Tibial artery (tissue), 4 donors: Measurements from ENCODE around the gene PCNT.
"Not testable (repeated sequence)": the region's sequence is repeated elsewhere in the genome, so short reads cannot be mapped to it uniquely, and the experiment has no call there.

Experiments used
- DNase-seq, 2 donors: peaks; one replicate each; pipeline ENCODE4 v3.0.0-alpha.2; 2019
- H3K27ac ChIP-seq, 2 donors: fragments of 200-600 bp; sonication (generic) in 1 of 2; 1 replicate in 1 of 2; 2 replicates in 1 of 2; pipeline ENCODE4 v1.5.1; 2018 to 2019; ENCODE audit warnings: mild to moderate bottlenecking in 1 of 2
- H3K27me3 ChIP-seq, 2 donors: fragments of 200-600 bp; sonication (generic) in 1 of 2; one replicate each; pipeline versions ENCODE4 v1.5.1 to v1.6.0; 2016 to 2019
- H3K36me3 ChIP-seq, 3 donors: fragments of 200-600 bp; sonication (generic) in 2 of 3; one replicate each; pipeline ENCODE4 v1.5.1; 2016 to 2019; ENCODE audit warnings: mild to moderate bottlenecking in 2 of 3
- H3K4me1 ChIP-seq, 4 donors: fragments of 200-600 bp; sonication (generic) in 2 of 4; 1 replicate in 3 of 4; 2 replicates in 1 of 4; pipeline ENCODE4 v1.5.1; 2016 to 2019
- H3K4me3 ChIP-seq, 2 donors: fragments of 200-600 bp; sonication (generic) in 1 of 2; 1 replicate in 1 of 2; 2 replicates in 1 of 2; pipeline ENCODE4 v1.5.1; 2018 to 2019; ENCODE audit warnings: mild to moderate bottlenecking in 2 of 2
- H3K9me3 ChIP-seq, 3 donors: fragments of 200-600 bp; sonication (generic) in 1 of 3; one replicate each; pipeline ENCODE4 v1.5.1; 2016 to 2019
- intact Hi-C: fragments of 100-400 bp; cut with DNase I; formaldehyde crosslinking; loops from one replicate; pipeline ENCODE4 v1.15.0; 2023; ENCODE audit warnings: low total_unique reads
- TF ChIP-seq, protein P1 (sequence below), 2 experiments: fragments of 200-600 bp in 1 of 2; fragments of 450-650 bp in 1 of 2; IDR thresholded peaks; one replicate each; pipeline ENCODE4 v1.5.1; 2017 to 2019; ENCODE audit warnings: antibody characterized with exemption in 2 of 2, mild to moderate bottlenecking in 1 of 2, moderate library complexity in 1 of 2

Gene PCNT

DNA sequence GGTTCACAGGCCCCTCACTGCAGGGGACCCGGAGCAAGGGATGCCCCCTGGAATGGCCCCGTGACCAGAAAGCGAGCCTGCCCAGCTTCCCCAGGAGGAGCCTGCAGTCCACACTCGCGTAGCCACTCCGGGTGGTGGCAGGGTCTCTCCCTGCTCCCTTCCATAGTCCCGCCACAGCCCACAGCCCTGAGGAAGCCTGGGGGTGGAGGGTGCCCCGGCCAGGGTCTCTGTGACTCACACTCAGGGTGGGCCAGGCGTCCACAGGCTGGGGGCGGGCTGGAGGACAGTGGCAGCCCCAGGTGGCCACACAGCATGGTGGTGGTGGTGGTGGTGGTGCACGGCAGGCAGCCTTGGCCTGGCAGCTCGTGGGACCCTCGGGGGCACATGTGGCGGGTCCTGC, 22.2 kb upstream of the PCNT start:
- TF ChIP-seq, protein P1, sequence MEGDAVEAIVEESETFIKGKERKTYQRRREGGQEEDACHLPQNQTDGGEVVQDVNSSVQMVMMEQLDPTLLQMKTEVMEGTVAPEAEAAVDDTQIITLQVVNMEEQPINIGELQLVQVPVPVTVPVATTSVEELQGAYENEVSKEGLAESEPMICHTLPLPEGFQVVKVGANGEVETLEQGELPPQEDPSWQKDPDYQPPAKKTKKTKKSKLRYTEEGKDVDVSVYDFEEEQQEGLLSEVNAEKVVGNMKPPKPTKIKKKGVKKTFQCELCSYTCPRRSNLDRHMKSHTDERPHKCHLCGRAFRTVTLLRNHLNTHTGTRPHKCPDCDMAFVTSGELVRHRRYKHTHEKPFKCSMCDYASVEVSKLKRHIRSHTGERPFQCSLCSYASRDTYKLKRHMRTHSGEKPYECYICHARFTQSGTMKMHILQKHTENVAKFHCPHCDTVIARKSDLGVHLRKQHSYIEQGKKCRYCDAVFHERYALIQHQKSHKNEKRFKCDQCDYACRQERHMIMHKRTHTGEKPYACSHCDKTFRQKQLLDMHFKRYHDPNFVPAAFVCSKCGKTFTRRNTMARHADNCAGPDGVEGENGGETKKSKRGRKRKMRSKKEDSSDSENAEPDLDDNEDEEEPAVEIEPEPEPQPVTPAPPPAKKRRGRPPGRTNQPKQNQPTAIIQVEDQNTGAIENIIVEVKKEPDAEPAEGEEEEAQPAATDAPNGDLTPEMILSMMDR (IDR thresholded peaks at IDR 0.05): no peak
- Histone ChIP-seq H3K4me3 (no peak overlapping the region), H3K4me1 (peaks cover 0 to 12% (median 11%) of the 10 kb centered on the region in 4 donors), H3K36me3 (peaks cover 0 to 26% (median 0%) of the 10 kb centered on the region in 3 donors), H3K27ac (no peak overlapping the region), H3K27me3 (peaks cover 0 to 10% of the 10 kb centered on the region in 2 donors), H3K9me3 (no peaks in the 10 kb centered on the region)
- no peak for DNase-seq
- intact Hi-C loops: no loop called here

DNA sequence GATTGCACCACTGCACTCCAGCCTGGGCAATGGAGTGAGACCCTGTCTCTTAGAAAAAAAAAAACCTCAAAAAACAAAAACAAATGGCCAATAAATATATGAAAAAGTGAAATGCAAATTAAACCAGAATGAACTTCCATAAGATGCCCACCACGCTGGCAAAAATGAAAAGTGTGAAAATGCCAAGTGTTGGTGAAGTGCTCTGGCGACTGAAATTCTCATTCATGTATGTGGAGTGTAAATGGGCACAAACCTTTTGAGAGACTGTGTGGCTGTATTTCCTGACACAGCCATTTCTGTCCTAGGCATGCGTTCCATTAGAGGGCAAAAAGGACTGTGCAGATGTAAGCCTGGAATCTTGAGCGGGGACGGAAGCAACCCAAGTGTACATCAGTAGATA, 19.5 kb upstream of the PCNT start:
- H3K4me3 ChIP-seq: no peak overlapping the region
- no peak for DNase-seq
- intact Hi-C loops: no loop called here
- H3K27me3 ChIP-seq: no peaks in the 10 kb centered on the region
- no peaks in the 10 kb centered on the region for H3K9me3 ChIP-seq
- TF ChIP-seq, protein P1 (IDR thresholded peaks at IDR 0.05): no peak
- peaks cover 0 to 35% (median 0%) of the 10 kb centered on the region in 3 donors for H3K36me3 ChIP-seq
- H3K27ac ChIP-seq: no peak overlapping the region
- no peaks in the 10 kb centered on the region for H3K4me1 ChIP-seq

DNA sequence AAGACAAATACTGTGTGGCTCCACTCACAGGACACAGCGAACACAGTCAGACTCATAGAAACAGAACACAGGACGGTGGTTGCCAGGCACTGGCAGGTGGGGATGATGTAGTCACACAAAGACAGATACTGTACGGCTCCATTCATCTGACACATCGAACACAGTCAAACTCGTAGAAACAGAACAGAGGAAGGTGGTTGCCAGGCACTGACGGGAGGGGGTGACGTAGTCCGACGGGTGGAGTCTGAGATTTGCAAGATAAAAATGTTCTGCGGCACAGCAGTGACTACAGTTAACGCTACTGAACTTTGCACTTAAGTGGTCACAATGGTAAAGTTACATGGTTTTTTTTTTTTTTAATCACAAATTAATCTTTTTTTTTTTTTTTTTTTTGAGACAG, 19.0 kb upstream of the PCNT start:
- TF ChIP-seq, protein P1 (IDR thresholded peaks at IDR 0.05): no peak
- no peak for DNase-seq
- H3K27me3 ChIP-seq: no peaks in the 10 kb centered on the region
- intact Hi-C loops: no loop called here
- no peaks in the 10 kb centered on the region for H3K9me3 ChIP-seq
- H3K27ac ChIP-seq: no peak overlapping the region
- peaks cover 0 to 31% (median 0%) of the 10 kb centered on the region in 3 donors for H3K36me3 ChIP-seq
- no peak overlapping the region for H3K4me3 ChIP-seq
- no peaks in the 10 kb centered on the region for H3K4me1 ChIP-seq

DNA sequence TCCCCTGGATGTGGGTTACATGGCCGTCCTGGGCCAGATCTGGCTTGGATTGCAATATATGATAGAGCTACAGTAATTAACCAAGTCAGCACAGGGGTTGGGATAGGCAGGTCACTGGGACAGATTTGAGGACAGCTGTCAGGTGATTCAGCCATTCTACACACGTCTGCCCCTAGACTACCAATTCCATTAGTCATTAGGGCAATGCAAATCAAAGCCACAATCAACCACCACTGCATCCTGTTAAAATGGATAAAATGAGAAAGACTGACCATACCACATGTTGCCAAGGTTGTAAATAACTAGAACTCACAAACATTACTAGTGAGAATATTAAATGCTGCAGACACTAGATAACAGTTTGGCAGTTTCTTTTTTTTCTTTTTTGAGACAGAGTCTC, 16.3 kb upstream of the PCNT start:
- Histone ChIP-seq H3K36me3 (peaks cover 0 to 16% (median 0%) of the 10 kb centered on the region in 3 donors), H3K27ac (no peak overlapping the region), H3K4me3 (no peak overlapping the region), H3K27me3 (no peaks in the 10 kb centered on the region), H3K9me3 (no peaks in the 10 kb centered on the region), H3K4me1 (no peaks in the 10 kb centered on the region)
- intact Hi-C loops: no loop called here
- no peak for DNase-seq
- TF ChIP-seq, protein P1 (IDR thresholded peaks at IDR 0.05): no peak

DNA sequence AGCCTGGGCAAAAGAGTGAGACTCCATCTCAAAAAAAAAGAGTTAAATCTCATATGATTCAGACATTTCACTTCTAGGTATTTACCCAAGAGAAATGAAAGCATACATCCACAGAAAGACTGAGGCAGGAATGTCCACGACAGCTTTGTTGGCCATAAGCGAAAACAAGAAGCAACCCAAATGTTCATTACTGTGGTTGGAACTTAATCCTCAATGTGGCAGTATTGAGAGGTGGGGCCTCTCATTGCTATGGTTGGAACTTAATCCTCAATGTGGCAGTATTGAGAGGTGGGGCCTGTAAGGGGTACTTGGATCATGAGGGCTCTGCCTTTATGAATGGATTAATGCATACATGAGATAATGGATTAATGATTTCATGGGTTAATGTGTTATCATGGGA, 15.5 kb upstream of the PCNT start:
- TF ChIP-seq, protein P1 (IDR thresholded peaks at IDR 0.05): no peak
- Histone ChIP-seq H3K4me3 (no peak overlapping the region), H3K27me3 (no peaks in the 10 kb centered on the region), H3K9me3 (no peaks in the 10 kb centered on the region), H3K36me3 (peaks cover 0 to 16% (median 0%) of the 10 kb centered on the region in 3 donors), H3K4me1 (no peaks in the 10 kb centered on the region), H3K27ac (no peak overlapping the region)
- DNase-seq: no peak
- intact Hi-C loops: no loop called here

DNA sequence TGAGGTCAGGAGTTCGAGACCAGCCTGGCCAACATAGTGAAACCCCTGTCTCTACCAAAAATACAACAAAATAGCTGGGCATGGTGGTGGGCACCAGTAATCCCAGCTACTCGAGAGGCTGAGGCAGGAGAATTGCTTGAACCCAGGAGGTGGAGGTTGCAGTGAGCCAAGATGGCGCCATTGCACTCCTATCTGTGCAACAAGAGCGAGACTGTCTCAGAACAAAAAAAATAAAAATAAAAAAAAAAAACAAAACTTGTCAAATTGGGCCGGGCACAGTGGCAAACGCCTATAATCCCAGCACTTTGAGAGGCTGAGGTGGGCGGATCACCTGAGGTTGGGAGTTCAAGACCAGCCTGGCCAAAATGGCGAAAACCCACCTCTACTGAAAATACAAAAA, 13.7 kb upstream of the PCNT start:
- intact Hi-C loops, H3K27ac ChIP-seq, H3K4me3 ChIP-seq, H3K9me3 ChIP-seq, H3K4me1 ChIP-seq, DNase-seq, H3K27me3 ChIP-seq: not testable (repeated sequence)
- H3K36me3 ChIP-seq: peaks cover 0 to 13% (median 0%) of the 10 kb centered on the region in 3 donors
